Measurements from ENCODE around the gene GSPT1.

GSPT1 gene

DNA sequence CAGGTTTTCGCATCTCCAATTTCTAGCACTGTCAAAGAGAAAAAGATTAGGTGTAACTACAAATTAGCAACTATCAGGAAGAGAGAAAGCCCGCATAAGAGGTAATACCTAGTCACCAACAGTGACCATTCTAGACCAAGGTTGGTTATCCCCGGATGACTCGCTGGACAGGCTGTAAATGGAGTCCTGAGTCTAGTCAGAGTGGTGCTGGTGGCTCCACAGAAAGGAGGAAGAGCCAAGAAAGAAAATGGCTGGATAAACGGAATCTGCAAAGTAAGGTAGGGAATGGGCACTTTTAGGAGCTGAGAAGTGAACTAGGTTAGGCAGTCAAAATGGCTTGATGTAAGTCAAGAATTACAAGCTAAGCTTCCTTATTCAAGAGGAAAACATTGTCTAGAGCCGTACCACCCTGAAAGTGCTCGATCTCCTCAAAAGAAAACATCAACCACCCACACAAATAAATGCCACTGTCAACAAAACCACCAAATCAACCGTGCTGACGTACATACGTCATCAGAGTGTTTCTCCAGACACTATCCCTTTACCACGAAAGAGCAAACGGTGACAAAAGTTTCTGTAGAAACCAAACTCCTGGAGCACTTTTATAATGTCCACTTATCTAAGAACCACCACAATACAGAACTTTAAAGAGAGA lies 2.2 kb downstream of the GSPT1 start:
- DNase-seq (ENCODE audit: low spot score) = peak; percentile 41

- DNase-seq (ENCODE audit: low spot score) = no peak
Measured at GRCh38 chr16:11909653-11910545, 5.9 kb downstream of the GSPT1 start.

GRCh38 chr16:11907160-11907970 lies 8.4 kb downstream of the GSPT1 start:
- no peak for DNase-seq (ENCODE audit: low spot score)

DNA sequence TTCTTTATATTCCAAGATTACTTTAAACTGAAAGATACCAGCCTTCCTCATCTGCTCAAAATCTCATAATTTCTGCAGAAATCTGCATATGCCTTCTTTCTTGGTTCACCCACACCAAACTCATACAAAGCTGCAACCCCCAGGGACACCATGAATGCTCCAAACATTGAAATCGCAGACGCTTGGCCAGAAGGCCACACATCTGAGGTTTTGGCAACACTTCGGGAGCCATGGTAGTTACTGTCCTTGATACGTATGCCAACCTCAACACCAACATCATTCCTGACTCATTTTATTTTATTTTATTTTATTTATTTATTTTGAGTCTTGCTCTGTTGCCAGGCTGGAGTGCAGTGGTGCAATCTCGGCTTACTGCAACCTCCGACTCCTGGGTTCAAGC lies 11.8 kb downstream of the GSPT1 start:
- DNase-seq (ENCODE audit: low spot score) = no peak

DNA sequence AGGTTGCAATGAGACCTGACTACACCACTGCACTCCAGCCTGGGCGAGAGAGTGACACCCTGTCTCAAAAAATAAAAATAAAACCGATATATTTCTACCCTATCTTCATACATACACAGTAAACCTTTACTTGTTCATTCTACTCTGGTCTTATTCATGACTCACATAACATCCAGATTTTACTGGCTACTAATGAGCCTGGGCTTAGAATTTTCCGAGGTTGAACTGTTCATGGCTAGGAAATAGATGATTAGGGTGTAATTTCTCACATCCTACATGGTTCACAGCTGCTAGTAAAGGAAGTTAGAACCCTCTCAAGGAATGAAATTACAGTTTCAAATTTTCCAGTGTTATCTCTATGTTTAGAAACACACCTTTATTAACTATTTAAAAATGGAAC lies 14.7 kb downstream of the GSPT1 start:
- DNase-seq (ENCODE audit: low spot score) = no peak

GRCh38 chr16:11896486-11897176 lies 19.1 kb downstream of the GSPT1 start:
- DNase-seq (ENCODE audit: low spot score) = no peak

DNA sequence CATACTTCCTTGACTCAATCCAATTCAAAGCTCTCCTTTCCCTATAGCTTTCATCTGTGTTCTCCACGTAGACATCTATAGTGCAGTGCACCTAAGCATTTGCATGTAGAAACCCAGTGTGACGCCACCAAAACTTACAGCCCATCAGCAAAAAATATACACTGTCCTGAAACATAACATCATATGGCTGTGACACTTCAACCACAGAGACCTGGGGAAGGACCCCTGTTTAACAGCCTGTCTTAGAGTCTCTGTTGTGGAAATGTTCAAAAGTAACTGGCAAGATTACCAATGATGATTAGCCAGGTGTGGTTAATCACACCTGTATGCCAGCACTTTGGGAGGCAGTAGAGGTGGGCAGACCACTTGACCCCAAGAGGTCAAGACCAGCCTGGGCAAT lies 22.2 kb downstream of the GSPT1 start:
- DNase-seq (ENCODE audit: low spot score) = no peak

DNA sequence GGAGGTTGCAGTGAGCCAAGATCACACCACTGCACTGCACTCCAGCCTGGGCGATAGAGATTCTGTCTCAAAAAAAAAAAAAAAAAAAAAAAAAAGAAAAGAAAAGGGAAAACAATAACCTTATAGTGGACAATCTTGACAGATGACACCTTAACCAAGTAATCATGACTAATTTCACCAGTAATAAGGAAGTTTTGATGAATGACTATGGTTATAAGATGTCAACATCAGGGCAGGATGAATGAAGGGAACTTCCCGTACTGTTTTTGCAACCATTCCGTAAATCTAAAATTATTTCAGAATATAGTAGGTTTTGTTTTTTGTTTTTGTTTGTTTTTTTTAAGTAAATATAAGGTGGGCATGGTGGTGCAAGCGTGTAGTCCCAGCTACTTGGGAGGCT lies 23.0 kb downstream of the GSPT1 start:
- no peak for DNase-seq (ENCODE audit: low spot score)

- DNase-seq (ENCODE audit: low spot score) = no peak
Measured at GRCh38 chr16:11890231-11890965, 25.4 kb downstream of the GSPT1 start.

GRCh38 chr16:11886881-11887280 lies 28.9 kb downstream of the GSPT1 start:
- no peak for DNase-seq (ENCODE audit: low spot score)

GRCh38 chr16:11884035-11884434 lies 31.7 kb downstream of the GSPT1 start:
- DNase-seq (ENCODE audit: low spot score) = no peak

DNA sequence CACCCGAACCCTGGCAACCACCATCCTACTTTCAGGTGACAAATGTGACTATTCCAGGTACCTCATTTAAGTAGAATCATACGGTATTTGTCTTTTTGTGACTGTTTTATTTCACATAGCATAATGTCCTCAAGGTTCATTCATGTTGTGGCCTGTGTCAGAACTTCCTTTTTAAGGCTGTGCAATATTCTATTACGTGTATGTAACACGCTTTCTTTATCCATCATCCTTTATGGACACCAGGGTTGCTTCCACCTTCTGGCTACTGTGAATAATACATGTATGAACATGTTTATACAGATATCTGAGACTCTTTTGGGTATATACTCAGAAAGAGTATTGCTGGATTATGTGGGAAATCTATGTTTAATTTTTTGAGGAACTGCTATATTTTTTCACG lies 35.7 kb downstream of the GSPT1 start:
- DNase-seq (ENCODE audit: low spot score) = no peak

DNA sequence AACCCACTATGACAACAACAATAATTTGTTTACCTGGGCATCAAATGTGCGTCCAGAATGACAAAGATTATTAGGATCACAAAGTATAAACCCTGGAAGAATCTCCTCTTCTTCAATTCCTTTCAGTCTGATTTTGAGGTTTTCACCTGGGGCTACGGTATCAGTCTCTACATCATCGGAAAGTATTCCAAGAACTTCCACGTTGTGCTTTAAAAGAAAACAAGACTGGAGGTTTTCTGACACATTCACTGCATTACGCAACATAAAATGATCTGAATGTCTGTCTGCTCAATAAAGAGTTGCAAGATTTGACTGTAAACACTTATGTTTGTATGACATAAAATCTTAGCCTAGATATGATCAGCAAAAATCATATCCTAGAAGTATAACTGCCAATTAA lies 38.4 kb downstream of the GSPT1 start:
- no peak for DNase-seq (ENCODE audit: low spot score)

- DNase-seq (ENCODE audit: low spot score) = no peak
Measured at GRCh38 chr16:11876306-11876705, 39.5 kb downstream of the GSPT1 start.

DNA sequence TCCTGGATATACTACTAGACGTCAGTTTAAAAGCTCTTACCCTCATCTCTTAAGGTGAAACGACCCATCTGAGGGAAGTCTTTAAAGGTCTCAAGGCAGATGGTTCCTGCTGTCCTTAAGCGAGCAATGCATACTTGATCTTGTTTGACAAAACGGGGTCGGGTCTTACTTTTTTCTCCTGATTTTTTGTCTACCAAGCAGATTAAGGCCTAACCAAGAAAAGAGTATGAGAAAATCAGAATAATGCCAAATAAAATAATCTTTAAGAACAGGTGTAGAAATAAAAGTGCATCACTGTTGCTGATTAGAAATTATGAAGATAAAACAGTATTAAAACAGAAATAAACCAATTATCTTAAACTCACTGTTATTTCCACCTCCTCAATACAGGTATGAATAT lies 40.0 kb downstream of the GSPT1 start:
- DNase-seq (ENCODE audit: low spot score) = no peak

DNA sequence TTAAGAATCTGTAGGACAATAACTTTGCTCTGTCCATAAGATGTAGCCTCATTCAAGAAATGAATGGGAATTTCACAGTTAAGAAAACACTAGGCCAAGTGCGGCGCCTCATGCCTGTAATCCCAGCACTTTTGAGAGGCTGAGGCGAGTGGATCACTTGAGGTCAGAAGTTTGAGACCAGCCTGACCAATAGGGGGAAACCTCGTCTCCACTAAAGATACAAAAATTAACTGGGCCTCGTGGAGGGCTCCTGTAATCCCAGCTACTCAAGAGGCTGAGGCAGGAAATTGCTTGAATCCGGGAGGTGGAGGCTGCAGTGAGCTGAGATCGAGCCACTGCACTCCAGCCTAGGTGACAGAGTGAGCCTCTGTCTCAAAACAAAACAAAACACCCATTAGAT lies 44.6 kb downstream of the GSPT1 start:
- DNase-seq (ENCODE audit: low spot score) = no peak

DNA sequence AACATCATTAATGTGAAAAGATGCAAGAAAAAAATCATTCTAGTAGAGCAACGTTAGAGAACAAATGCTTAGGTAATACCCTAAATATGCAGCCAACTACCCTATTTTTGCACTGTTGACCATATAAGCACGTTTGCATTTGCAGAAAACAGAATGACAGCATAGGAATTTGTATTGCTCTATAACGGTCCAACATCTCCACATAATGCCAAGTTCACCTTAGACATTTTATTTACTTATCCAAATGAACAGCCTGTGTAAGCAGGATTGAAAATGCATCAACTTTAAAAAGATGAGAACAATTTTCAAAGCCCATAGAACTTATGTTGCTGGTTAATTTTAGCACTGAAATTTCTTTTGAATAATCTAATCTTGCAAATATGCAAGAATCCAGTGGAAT lies 45.4 kb downstream of the GSPT1 start:
- no peak for DNase-seq (ENCODE audit: low spot score)

GRCh38 chr16:11869353-11870228 lies 46.2 kb downstream of the GSPT1 start:
- DNase-seq (ENCODE audit: low spot score) = no peak

- no peak for DNase-seq (ENCODE audit: low spot score)
Measured at GRCh38 chr16:11868412-11868980, 47.3 kb downstream of the GSPT1 start.

GRCh38 chr16:11862489-11862888 lies 53.3 kb downstream of the GSPT1 start:
- no peak for DNase-seq (ENCODE audit: low spot score)

Measured in CD4-positive, alpha-beta T cell treated with Interleukin-15 for 4 hours (primary cell).